Measurements from ENCODE around the gene GAPVD1.
"Not testable (repeated sequence)": the region's sequence is repeated elsewhere in the genome, so short reads cannot be mapped to it uniquely, and the experiment has no call there.

GAPVD1 gene

GRCh38 chr9:125254231-125254630 lies 7.4 kb upstream of the GAPVD1 start:
- no peak for DNase-seq

DNA sequence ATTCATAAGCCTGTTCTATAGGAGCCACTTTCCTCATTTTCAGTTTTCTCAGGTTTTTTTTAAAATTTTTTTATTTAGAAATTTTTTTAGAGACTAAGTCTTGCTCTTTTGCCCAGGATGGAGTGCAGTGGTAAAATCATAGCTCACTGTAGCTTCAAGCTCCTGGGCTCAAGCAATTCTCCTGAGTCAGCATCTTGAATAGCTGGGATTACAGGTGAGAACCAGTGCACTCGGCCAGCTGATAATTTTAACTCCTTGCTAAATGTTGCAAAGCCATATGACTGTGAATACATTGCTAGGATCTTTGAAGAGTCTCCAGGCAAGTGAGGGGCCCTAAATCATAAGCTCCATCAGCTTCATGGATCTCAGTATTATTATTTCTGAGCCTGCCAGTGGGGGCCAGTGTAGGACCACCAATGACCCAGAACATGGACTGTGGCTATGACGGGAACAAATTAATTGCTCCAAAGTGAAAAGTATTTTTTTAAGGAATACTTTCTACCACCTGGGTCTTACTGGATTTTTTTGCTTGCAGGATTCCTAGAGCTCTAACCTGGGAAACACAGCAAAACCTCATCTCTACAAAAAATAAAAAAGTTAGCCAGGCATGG lies 5.7 kb upstream of the GAPVD1 start:
- peak; percentile 22 for DNase-seq

DNA sequence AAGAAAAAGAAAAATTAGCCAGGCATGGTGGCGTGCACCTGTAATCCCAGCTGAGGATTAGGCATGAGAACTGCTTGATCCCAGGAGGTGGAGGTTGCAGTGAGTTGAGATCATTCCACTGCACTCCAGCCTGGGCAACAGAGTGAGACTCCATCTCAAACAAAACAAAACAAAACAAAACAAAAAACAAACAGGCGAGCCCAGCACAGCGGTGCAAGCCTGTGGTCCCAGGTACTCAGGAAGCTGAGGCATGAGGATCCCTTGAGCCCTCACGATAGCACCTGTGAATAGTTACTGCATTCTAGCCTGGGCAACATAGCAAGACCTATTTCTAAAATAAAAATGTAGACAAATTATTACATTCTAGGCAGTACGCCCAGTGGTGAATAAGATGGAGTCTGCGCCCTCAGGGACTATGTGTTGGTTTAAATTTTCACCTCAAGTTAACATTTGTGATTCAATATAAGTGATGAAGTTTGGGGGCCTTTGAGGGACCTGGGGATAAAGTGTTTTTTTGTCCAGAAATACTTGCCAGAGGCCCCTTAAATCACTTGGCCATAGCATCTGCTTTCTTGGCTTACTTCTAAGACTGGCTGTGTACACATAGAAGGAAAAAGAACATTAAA lies 3.4 kb upstream of the GAPVD1 start:
- peak; percentile 36 for DNase-seq

DNA sequence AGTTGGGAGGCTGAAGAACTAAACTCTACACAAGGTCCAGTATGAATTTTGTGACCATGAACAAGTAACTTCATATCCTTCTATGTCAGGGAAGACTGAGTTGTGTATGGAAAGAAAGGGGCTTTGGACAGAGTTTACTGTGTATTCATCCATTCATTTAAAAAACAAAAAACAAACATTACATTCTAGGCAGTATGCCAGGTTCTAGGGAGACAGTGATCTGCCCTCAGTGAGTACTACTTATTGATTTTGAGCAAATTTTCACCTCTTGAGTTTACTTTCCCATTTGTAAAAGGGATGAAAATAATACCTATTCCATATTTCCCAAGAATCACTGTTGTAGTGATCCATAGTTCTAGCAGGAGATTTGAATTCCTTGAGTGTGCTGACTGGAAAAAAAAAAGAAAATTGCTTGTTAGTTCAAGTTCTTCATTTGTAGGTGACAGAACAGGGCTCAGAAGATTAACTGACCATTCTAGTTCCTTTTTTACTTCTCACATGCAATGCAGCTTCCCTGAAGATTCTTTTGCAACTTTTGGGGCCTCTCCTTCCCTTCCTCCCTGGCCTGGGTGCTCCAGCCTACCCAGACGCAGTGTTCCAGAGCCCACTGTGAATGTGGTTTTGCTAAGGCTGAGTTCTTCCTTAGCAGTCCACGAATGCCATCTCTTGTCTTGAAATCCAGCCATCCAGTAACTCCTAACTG lies 2.6 kb upstream of the GAPVD1 start:
- no peak for DNase-seq

GRCh38 chr9:125260561-125260960 lies 1.1 kb upstream of the GAPVD1 start:
- DNase-seq = no peak

DNA sequence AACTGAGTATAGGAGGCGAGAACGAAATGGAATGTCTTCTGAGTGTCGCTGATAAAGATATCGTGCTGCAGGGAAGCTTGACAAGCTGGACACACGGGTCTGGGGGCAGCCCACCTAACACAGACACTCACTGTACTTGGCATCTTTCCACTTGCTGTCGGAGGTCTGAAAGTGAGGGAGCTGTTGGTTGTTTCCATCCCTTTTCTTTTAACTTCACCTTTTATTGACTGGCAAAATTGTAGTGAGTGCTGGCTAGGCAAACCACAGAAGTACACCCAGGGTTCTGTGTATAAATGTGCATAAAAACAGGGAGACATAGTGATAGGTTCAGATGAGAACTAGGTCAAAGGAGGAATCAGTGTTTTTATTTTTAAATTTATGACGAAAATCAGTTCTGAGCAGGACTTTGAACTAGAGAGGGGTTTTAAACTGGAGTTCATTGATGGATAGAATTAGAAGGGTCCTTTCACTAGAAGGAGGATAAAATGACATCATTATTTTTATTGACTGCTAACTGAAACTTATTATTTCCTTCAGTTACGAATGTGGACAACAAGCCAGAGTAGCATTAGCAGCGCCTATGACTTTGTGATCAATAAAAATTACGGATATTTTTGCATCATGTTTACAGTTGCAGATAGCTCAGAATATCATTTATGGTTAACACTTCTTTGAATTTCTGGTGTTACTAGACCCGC lies 817 bp downstream of the GAPVD1 start:
- no peak for DNase-seq

- DNase-seq = not testable (repeated sequence)
Measured at GRCh38 chr9:125264068-125264467, 2.4 kb downstream of the GAPVD1 start.

DNA sequence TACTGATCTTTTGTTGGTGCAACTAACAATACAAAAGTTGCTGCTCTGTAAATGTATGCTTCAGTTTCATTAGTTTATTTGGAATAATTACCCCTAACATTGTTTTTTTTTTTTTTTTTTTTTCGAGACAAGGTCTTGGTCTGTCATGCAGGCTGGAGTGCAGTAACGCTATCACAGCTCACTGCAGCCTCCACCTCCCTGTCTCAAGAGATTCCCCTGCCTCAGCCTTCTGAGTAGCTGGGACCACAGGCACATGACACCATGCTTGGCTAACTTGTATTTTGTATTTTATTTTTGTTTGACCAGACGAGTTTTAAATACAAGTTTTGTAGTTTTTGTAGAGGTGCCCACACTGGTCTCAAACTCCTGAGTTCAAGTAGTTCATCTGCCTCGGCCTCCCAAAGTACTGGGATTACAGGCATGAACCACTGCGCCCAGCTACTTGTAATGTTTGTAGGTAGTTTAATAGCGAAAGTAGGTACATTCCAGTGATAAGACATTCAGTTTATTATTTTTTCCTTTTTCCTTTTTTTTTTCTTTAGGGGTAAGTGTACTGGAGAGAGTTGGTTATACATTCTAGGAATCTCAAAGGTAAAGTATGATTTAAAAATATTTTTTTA lies 6.9 kb downstream of the GAPVD1 start:
- DNase-seq = no peak

DNA sequence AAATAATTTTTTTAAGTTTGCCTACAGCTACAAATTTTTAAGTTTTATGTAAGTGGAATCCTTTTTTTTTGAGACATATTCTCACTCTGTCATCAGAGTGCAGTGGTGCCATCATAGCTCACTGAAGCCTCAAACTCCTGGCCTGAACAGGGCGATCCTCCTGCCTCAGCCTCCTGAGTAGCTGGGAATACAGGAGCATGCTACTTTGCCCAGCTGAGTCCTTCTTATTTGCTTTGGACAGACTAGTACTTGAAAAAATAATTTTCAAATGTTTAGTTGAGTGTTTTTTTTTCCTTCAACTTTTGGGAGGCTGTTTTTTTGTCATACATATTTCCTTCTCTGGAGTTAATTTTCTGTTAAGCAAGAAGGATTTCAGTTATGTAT lies 7.4 kb downstream of the GAPVD1 start:
- no peak for DNase-seq

DNA sequence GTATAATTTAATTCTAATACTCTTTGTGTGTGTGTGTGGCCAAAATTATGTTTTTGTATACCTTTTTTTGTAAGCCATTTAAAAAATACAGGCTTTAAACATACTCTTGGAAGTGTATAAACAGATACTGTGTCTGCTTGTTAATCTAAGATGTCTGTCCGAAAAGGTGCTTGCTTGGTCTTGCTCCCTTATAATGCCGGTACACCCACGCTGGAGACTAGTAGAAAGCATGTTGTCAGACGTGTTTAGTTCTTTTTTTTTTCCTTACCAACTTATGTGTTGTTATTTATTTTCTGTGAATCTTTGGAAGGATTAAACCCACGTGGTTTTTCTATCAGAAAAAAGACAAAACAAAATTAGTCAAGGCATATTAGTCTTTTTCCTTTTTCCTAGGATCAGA lies 9.5 kb downstream of the GAPVD1 start:
- no peak for DNase-seq

DNA sequence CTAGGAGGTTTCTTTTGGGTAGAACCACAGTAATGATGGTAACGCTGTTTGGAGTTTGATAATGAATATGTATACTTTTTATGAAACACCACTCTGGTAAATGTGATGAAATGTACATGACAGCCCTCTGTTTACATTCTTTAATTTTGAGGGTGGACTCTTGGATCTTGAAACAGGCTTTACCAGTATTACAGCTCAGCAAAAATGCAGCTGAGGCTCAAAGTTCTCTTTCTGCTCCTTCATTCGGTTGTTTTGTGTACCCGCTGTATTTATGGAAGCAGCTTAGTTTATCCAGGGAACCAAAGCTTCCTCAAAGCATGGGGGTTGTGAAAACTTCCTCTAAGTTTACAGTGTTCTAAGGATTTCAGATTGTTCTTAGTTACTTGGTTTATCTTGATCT lies 11.1 kb downstream of the GAPVD1 start:
- no peak for DNase-seq

GRCh38 chr9:125276771-125277170 lies 15.1 kb downstream of the GAPVD1 start:
- DNase-seq = no peak

DNA sequence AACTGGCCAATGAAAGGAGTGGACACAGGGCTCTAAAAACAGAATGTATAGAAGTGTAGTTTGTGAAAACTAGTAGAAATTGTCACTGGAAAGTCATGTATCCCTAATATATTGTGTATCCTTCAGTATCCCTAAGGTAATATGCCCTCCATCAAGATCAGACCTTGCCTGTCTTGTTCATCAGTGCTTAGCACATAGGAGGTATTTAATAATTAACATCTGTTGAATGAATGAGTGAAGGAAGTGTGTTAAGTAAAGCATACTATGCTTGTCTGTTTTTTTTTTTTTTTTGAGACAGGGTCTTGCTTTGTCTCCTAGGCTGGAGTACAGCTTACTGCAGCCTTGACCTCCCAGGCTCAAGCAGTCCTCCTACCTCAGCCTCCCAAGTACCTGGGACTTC lies 15.8 kb downstream of the GAPVD1 start:
- DNase-seq = no peak

- no peak for DNase-seq
Measured at GRCh38 chr9:125280945-125281344, 19.3 kb downstream of the GAPVD1 start.

DNA sequence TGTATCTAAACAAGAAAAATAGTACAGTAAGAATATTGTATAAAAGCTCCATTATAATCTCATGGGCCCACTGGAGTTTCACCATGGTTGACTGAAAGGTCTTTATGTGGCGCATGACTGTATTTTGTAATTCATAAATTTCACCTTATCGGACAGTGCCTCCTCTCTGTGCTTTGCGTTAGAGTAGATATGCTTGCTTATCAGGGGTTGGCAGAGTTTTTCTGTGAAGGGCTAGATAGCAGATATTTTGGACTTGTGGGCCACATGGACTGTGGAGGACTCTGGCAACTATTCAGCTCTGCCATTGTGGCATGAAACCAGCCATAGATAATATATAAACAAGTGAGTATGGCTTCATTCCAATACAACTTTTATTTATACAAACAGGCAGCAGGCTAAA lies 23.2 kb downstream of the GAPVD1 start:
- no peak for DNase-seq

- not testable (repeated sequence) for DNase-seq
Measured at GRCh38 chr9:125286935-125287433, 25.4 kb downstream of the GAPVD1 start.

DNA sequence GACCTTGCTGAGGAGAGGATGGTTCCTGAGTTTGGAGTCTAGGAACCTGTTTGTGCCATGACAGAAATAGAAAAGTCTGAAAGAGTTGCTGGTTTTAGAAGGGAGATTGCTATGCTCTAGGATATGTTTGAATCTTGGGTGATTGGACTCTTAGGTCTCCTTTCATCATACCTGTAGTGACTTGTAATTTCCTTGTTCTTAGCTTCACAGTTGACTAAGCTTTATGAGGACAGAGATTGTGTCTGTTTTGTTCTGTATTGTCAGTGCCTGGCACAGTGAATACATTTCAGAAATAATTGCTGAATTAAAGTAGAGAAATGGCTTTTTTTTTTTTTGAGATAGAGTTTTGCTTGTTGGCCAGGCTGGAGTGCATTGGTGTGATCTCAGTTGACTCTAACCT lies 31.5 kb downstream of the GAPVD1 start:
- no peak for DNase-seq

DNA sequence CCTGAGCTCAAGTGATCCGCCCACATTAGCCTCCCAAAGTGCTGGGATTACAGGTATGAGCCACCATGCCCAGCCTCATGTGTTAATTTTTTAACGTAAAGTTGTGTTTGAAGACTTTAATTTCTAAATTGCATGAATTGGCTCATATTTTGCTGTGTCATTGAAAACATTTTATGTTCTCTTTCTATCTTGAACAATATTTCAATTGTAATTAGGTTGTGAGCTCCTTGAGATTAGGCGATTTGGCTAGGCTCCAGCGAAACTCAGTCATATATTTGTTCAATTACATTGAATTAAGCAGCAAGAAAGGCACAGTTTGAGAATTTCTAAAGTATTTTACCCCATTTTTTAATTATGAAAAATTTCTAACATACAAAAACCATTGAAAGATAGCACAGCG lies 34.0 kb downstream of the GAPVD1 start:
- no peak for DNase-seq

DNA sequence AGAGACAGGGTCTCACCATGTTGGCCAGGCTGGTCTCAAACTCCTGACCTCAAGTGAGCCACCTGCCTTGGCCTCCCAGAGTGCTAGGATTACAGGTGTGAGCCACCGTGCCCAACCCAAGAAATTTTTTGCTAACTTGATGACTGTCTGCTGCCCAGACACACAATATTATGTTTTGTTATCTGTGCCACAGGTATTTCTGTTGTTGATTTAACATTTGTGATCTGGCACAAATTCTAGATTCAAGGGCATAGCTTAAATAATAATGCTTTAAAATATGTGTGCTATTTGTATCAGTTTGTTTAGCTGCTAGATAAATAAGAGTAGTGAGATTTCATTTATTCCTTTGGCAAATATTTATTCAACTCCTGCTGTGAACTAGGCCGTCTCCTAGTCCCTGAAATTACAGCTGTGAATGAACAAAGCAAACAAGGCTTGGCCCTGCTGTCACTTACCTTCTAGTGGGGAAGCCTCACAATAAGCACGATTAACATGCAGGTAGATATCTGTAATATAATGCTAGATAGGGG lies 35.3 kb downstream of the GAPVD1 start:
- no peak for DNase-seq

DNA sequence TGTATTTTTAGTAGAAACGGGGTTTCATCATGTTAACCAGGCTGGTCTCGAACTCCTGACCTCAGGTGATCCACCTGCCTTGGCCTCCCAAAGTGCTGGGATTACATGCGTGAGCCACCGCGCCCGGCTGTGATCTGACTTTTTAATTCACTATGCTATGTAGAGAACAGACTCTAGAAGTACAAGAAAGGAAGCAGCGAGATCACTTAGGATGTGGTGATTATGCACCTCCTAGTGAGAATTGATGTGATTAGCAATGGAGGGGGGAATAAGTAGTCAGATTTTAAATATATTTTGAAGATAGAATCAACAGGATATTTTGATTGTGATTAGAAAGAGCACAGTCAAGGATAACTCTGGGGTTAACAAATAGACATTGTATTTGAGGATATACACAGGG lies 36.3 kb downstream of the GAPVD1 start:
- DNase-seq = no peak

DNA sequence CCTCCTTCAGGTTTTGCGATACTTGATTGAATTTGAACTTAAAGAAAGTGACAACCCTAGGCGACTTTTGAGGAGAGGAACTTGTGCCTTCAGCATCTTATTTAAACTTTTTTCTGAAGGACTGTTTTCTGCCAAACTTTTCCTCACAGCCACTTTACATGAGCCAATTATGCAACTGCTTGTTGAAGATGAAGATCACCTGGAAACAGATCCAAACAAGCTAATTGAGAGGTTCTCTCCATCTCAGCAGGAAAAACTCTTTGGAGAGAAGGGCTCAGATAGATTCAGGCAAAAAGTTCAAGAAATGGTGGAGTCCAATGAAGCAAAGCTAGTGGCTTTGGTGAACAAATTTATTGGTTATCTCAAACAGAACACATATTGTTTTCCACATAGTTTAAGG lies 40.6 kb downstream of the GAPVD1 start:
- DNase-seq = no peak

DNA sequence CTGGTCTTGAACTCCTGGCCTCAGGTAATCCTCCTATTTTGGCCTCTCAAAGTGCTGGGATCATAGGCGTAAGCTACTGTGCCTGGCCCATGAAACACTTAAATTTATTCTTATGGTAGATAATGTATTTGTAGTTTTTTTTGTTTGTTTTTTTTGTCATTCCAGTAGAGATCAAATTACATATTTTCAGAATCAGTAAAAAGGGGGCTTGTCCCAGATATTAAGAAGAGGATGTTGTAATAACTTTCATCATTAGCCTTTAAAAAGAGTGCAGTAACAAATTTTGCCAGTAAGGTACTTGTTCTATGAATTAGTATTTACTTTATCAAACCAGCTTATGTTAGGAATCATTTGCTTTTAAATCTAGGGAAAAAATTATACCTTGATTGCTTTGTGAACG lies 42.6 kb downstream of the GAPVD1 start:
- DNase-seq = no peak

- DNase-seq = no peak
Measured at GRCh38 chr9:125312411-125312810, 50.8 kb downstream of the GAPVD1 start.

All from fibroblast of upper back skin (primary cell).